GM21447 (cell line): Measurements from ENCODE around the gene ARFRP1.
A peak's percentile ranks its signal among the peaks of the same experiment; 100 is the strongest.
"Not testable (repeated sequence)": the region's sequence is repeated elsewhere in the genome, so short reads cannot be mapped to it uniquely, and the experiment has no call there.

Experiments used
- ATAC-seq: cut with Tn5 transposase; IDR thresholded peaks from one replicate; pipeline ENCODE4 v1.9.1; 2021; ENCODE audit not compliant: unreplicated experiment

The ARFRP1 gene

GRCh38 chr20:63678667-63679465, 28.9 kb downstream of the ARFRP1 start:
- no peak for ATAC-seq

- ATAC-seq = no peak
These were observed 29.7 kb downstream of the ARFRP1 start for GRCh38 chr20:63678071-63678470.

- no peak for ATAC-seq
These were observed 32.0 kb downstream of the ARFRP1 start for GRCh38 chr20:63675681-63676368.

GRCh38 chr20:63673951-63674350, 33.8 kb downstream of the ARFRP1 start:
- ATAC-seq = no peak

GRCh38 chr20:63672666-63673065, 35.1 kb downstream of the ARFRP1 start:
- no peak for ATAC-seq

- ATAC-seq = not testable (repeated sequence)
These were observed 36.1 kb downstream of the ARFRP1 start for GRCh38 chr20:63671695-63672094.

DNA sequence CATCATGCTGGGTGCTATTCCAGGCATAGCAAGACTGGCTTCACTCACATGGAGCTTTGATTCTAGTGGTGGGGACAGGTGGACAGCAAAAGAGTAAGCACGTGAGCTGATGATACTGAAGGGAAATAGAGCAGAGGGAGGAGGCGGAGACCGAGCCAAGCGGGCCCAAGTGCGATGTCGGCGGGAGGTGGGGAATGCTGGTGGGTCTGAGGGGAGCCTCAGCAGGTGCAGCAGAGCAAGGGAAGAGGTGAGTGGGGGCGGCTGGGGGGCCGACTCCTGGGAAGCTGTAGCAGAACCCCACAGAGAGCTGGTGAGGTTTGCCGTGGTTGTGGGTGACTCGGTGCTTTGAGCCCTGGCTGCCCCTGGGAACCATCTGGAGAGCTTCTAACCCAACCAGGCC, 39.4 kb downstream of the ARFRP1 start:
- ATAC-seq = no peak

- no peak for ATAC-seq
These were observed 39.9 kb downstream of the ARFRP1 start for GRCh38 chr20:63667858-63668257.

DNA sequence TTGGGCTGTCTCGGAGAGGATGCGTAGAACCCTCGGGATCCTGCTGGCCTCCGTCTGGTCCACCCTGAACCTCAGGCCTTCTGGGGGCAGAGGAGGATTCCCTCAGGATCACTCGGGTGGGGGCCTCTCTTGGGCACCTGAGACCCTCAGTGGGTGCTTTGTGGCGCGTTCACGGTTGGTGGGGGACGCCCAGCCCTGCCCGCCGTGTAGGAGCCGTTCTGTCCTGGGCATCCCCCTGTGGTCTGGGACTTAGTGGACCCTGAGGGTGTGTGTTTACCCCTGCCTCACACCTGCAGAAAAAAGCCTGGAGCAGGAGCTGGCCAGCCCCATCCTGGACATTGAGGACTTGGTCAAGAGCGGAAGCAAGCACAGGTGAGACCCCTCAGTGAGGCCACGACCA, 42.1 kb downstream of the ARFRP1 start:
- ATAC-seq = no peak

DNA sequence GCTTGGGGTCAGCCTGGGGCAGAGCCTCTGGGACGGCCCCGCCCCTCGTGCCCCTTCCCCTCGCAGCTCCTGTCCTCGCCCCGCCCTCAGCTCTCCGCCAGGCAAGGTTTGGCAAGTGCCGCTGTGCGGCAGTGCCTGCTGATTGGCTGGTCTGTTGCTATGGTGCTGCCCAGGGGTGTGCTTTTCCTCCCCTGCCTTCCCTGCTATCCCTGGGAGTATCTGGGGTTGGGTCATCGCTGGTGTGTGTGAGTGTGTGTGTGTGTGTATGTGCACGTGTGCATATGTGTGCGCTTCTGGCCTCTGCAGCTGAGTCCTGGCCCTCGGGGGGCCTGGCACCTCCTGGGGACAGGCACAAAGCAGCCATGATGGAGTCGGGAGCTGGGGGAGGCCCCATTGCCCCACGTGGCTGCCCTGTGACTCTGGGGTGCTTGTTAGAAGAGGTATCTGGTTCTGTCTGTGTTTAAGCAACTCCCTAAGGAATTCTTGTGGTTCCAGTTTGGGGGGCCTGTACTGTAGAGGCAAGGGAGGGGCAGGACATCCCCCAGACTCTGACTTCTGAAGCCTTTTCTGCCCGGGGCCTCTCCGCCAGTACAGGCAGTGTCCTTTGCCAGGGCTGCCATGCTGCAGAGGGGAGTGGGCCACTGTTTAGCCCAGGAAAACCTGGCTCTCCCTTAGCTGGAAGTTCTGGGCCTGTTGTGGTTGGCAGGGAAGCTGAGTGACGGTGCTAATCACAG, 42.7 kb downstream of the ARFRP1 start:
- no peak for ATAC-seq

GRCh38 chr20:63664143-63664851, 43.5 kb downstream of the ARFRP1 start:
- no peak for ATAC-seq

DNA sequence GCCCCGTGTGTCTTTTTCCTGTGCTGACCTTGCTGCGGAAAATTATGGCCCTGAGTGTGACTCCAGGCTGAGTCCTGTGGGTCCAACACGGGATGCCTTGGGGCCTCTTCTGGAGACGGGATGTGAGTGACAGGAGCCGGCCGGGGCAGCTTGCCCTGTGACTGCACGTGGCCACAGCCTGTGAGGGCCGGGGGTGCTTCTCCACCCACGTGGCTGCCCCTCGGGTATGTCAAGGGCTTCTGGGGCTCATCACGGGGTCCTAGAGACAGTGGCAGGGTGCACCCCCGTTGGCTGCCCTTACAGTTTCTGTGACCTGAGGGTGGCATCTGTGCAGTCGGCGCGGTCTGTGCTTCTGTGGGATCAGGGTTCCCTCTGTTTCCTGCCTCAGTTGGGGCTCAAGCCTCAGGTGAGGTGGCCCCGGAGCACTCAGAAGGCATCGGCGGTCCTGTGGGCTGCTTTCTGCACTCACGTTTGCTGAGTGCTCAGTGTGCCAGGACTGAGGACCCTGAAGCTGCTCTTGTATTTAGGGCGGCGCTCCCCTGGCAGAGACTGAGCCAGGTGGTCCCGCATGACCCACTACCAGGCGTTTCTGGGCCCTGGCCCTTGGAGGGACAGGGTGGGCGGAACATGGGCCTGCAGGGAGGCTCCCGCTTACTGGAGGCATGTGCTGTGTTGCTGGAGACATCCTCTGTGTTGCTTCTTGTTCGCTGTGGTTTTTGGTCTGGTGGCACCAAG, 44.3 kb downstream of the ARFRP1 start:
- no peak for ATAC-seq

DNA sequence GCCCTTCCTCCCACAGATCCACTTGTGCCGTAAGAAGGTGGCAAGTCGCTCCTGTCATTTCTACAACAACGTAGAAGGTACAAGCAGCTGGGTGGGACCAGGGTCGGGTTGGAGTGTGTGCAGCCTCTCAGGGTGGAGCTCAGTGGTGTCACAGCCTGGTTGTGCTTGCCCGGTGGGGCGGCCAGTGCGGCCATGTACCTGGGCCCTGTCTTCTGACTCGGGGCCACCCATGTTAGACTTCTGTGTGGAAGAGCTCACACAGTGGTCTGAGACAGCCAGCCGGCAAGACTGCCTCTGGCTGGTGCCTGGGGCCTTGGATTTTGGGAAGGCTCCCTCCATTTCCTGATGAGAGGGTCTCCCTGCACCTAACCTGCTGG, 45.0 kb downstream of the ARFRP1 start:
- ATAC-seq = no peak

DNA sequence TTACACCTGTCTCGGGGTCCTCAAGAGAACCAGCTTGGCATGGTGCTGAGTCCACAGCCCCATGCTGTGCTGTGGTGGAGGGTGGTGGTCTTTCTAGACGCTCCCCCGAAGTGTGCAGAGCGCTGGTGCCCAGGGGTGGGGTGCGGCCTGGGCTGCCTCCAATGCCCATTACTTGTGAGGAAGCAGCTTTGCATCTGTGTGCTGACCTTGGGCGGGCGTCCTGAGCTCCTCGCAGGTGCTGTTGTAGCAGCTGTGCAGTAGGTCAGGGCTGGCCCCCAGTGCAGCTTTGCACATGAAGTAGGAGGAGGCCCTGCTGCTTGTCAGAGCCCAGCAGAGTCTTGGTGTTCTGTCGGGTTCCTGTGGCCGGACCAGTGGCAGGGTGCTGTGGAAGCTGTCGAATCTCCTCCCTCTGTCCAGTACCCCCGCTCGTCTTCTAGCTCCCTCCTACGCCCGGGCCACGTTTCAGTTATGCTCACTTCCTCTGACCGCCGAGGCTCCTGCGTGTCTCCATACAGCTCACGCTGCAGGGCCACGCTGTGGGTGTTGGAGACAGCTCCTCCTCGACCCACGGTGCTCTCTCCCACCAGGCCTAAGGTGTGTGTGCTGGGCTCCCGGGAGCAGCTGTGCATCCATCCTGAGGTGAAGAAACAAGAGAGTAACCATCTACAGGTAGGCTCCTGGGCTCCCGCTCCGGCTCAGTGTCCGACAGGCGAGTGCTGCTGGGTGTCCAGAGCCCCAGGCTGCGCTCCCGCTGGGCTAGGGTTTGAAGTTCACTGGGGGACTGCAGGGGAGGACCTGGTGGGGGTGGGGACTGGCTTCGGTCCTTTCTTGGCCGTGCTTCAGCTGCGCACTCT, 45.6 kb downstream of the ARFRP1 start:
- no peak for ATAC-seq

DNA sequence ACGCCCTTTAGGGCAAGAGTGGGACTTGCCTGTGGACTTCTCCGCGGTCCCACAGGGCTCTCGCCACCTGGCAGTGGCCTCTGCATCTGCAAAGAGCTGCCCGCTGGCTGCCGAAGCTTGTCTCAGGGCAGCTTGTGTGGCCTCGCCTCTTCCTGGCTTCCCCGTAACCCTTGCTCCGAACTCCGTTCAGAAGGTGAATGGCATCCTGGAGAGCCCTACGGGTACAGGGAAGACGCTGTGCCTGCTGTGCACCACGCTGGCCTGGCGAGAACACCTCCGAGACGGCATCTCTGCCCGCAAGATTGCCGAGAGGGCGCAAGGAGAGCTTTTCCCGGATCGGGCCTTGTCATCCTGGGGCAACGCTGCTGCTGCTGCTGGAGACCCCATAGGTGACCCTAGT, 46.7 kb downstream of the ARFRP1 start:
- no peak for ATAC-seq

GRCh38 chr20:63660622-63661021, 47.2 kb downstream of the ARFRP1 start:
- ATAC-seq = no peak

DNA sequence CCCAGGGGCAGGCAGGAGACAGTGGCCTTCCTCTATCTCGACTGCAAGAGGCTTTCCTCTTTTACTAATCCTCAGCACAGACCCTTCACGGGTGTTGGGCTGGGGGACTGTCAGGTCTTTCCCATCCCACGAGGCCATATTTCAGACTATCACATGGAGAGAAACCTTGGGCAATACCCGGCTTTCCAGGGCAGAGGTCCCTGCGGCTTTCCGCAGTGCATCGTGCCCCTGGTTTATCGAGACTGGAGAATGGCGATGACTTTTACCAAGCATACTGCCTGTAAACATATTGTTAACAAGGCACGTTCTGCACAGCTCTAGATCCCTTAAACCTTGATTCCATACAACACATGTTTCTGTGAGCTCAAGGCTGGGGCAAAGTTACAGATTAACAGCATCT, 47.6 kb downstream of the ARFRP1 start:
- not testable (repeated sequence) for ATAC-seq

DNA sequence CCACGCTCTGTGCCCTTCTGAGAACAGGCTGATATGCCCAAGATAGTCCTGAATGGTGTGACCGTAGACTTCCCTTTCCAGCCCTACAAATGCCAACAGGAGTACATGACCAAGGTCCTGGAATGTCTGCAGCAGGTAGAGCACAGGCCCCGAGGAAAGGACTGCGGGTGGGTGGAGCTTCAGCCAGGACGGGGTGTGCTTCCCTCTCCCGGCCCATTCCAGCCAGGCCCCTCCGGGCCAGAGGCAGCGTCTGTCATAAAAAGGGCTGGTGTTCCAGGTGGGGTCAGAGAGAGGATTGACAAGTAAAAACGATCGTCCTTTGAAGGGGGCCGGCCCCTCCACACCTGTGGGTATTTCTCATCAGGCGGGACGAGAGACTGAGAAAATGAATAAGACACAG, 48.4 kb downstream of the ARFRP1 start:
- no peak for ATAC-seq

DNA sequence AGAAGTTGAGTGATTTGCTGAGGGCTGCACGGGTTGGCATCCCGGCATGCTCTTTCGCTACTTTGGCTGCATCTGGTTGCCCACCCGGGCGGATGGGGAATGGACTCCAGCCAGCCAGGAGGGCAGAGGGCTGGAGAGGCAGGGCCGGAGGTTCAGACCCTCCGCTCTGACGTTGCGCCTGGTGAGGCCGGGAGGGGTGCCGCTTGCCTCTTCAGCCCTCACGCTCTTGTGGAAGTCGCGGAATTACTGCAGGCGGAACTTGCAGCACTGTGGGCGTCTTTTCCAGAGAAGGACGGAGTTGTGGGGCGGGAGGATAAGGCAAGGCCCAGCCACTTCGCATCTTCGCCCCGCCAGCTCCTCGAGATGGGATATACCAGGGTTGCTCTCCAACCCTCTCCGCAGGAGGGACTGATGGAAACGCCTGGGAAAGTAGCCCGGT, 49.0 kb downstream of the ARFRP1 start:
- ATAC-seq = peak; percentile 16
